DND-41 (cell line): ENCODE measurements around the gene LHPP.

Source experiments
- EZH2 ChIP-seq: IDR thresholded peaks from 3 replicates; pipeline ENCODE4 v1.6.1; 2012; ENCODE audit warnings: borderline replicate concordance, low read depth, mild to moderate bottlenecking, moderate library complexity, low read length, inconsistent platforms; ENCODE audit not compliant: severe bottlenecking
- TF ChIP-seq, protein P1 (sequence below): IDR thresholded peaks from 2 replicates; pipeline ENCODE4 v1.5.1; 2012; ENCODE audit warnings: borderline replicate concordance, low read length, moderate library complexity, mild to moderate bottlenecking; ENCODE audit not compliant: poor library complexity, severe bottlenecking; ENCODE audit errors: extremely low read depth

DNA sequence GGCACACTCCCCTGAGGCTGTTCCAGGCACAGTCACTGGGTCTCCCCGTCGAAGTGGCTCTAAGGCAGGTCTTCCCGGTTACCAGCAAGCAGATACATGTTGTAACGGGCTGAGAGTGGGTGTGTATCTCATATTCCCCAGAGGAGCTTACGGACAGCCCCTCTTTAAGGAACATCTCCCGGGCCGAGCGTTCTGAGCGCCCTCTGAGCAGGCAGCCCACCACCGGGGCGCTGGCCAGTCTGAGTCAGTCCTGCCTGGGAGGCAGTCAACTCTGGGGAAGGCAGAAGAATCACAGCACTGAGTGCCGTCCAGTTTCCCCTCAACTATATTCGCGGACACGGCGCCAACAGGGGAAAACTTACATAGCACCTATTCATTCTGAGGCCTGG lies 117.4 kb downstream of the LHPP start:
- TF ChIP-seq, protein P1, sequence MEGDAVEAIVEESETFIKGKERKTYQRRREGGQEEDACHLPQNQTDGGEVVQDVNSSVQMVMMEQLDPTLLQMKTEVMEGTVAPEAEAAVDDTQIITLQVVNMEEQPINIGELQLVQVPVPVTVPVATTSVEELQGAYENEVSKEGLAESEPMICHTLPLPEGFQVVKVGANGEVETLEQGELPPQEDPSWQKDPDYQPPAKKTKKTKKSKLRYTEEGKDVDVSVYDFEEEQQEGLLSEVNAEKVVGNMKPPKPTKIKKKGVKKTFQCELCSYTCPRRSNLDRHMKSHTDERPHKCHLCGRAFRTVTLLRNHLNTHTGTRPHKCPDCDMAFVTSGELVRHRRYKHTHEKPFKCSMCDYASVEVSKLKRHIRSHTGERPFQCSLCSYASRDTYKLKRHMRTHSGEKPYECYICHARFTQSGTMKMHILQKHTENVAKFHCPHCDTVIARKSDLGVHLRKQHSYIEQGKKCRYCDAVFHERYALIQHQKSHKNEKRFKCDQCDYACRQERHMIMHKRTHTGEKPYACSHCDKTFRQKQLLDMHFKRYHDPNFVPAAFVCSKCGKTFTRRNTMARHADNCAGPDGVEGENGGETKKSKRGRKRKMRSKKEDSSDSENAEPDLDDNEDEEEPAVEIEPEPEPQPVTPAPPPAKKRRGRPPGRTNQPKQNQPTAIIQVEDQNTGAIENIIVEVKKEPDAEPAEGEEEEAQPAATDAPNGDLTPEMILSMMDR = no peak
- no peak for TF ChIP-seq EZH2
